Measurements from ENCODE around the gene FAM131B. TPM values are rescaled to one million over a fixed set of nuclear protein-coding genes. Genes with fewer than 3 reads are reported as not detected.

The FAM131B gene
- total RNA-seq, 2 donors from 2014 or later = 0.08 to 0.48 TPM

DNA sequence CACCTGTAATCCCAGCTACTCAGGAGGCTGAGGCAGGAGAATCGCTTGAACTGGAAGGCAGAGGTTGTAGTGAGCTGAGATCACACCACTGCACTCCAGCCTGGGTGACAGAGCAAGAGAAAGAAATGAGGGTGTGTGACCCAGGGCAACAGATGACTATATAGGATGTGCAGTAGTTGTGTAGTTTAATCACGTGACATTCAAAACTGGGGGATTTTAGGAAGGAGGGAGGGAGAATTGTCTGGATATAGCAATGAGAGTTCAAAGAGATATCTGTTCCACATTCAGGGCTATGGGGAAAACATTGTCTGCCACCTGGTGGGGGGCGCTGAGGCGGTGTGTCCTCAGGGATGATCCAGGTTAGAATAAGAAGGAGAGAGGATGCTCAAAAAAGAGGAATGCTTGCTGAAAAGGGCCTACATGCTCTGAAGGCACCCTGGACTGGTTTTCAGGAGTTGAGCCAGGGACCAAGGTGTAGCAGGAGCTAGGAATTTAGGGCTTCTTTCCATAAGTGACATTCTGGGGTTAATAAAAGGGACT, 10.8 kb upstream of the FAM131B start:
- no peaks in the 10 kb centered on the region for H3K9me3 ChIP-seq
- no peak overlapping the region for H3K27ac ChIP-seq
- no peak for DNase-seq (ENCODE audit: low spot score)
- TF ChIP-seq, protein P1, sequence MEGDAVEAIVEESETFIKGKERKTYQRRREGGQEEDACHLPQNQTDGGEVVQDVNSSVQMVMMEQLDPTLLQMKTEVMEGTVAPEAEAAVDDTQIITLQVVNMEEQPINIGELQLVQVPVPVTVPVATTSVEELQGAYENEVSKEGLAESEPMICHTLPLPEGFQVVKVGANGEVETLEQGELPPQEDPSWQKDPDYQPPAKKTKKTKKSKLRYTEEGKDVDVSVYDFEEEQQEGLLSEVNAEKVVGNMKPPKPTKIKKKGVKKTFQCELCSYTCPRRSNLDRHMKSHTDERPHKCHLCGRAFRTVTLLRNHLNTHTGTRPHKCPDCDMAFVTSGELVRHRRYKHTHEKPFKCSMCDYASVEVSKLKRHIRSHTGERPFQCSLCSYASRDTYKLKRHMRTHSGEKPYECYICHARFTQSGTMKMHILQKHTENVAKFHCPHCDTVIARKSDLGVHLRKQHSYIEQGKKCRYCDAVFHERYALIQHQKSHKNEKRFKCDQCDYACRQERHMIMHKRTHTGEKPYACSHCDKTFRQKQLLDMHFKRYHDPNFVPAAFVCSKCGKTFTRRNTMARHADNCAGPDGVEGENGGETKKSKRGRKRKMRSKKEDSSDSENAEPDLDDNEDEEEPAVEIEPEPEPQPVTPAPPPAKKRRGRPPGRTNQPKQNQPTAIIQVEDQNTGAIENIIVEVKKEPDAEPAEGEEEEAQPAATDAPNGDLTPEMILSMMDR (IDR thresholded peaks at IDR 0.05) = no peak
- H3K4me3 ChIP-seq = no peak overlapping the region
- no peaks in the 10 kb centered on the region for H3K36me3 ChIP-seq
- no peaks in the 10 kb centered on the region for H3K27me3 ChIP-seq
- H3K4me1 ChIP-seq = peaks cover 0 to 7% of the 10 kb centered on the region in 2 donors

- Histone ChIP-seq H3K4me1 (peaks cover 0 to 7% of the 10 kb centered on the region in 2 donors), H3K36me3 (no peaks in the 10 kb centered on the region), H3K4me3 (no peak overlapping the region), H3K27me3 (no peaks in the 10 kb centered on the region), H3K27ac (no peak overlapping the region), H3K9me3 (no peaks in the 10 kb centered on the region)
- no peak for DNase-seq (ENCODE audit: low spot score)
- TF ChIP-seq, protein P1 (IDR thresholded peaks at IDR 0.05) = peak in 1 of 2 donors; percentile 45
Measured at GRCh38 chr7:143372070-143372469, 9.6 kb upstream of the FAM131B start.

DNA sequence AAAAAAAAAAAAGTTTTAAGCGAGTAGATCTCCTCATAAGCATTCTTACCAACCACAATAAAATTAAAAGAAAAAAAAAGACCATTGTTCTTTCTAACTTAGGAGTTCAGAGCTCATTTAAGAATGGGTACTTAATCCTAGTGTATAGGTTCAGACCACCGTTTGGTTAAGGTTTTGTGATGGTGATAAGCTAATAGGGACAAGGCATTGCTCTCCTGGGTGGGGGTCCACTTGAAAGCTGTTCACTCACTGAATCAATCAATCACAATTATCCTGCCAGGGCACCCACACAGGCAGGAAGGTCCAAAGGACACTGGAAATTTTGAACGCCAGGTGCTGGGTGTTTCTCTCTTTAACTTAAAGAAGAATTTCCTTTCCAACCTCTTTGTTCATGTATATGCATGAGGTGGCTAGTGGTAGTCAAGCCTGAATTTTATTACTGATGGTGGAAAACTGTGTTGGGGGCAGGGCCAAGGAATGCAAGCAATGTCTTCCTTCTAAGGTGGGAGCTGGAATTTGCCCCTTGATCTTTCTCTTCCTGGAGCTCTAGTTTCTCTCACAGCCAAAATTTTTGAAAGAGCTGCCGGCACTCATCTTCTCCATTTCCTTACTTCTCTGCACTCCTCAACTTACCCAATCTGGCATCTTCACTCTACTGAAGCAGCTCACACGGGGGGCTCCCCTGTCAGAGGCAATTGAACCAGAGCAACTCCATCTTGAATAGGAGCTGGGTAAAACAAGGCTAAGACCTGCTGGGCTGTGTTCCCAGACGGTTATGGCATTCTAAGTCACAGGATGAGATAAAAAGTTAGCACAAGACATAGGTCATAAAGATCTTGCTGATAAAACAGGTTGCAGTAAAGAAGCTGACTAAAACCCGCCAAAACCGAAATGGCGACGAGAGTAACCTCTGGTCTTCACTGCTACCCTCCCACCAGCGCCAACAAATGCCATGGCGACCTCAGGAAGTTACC, 7.5 kb upstream of the FAM131B start:
- TF ChIP-seq, protein P1 (IDR thresholded peaks at IDR 0.05) = no peak
- Histone ChIP-seq H3K27me3 (no peaks in the 10 kb centered on the region), H3K27ac (no peak overlapping the region), H3K4me1 (peaks cover 0 to 7% of the 10 kb centered on the region in 2 donors), H3K9me3 (no peaks in the 10 kb centered on the region), H3K4me3 (no peak overlapping the region), H3K36me3 (no peaks in the 10 kb centered on the region)
- DNase-seq (ENCODE audit: low spot score) = no peak

- Histone ChIP-seq H3K9me3 (no peaks in the 10 kb centered on the region), H3K4me1 (peaks cover 0 to 7% of the 10 kb centered on the region in 2 donors), H3K27ac (no peak overlapping the region), H3K36me3 (no peaks in the 10 kb centered on the region), H3K27me3 (peaks cover 0 to 2% of the 10 kb centered on the region in 2 donors), H3K4me3 (no peak overlapping the region)
- DNase-seq (ENCODE audit: low spot score) = no peak
- TF ChIP-seq, protein P1 (IDR thresholded peaks at IDR 0.05) = no peak
Measured at GRCh38 chr7:143368387-143368786, 5.9 kb upstream of the FAM131B start.

DNA sequence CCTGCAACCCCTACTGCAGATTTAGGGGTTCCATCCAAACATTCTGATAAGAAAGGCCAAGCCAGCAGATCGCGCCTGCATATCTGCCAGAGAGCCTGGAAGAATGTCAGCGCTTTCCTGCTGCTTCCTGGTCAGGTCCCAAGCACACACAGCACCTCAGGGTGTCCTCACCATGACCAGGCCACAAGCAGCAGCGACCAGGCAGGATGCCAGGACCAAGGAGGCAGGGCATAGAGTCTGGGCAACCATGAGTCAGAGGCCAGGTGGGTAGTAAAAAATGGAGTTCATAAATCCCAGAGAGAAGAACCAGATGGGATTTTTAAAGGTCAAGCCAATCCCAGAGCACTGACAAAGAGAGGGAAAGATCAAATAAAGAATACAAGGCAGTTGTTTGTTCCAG, 5.5 kb upstream of the FAM131B start:
- Histone ChIP-seq H3K27me3 (peaks cover 0 to 6% of the 10 kb centered on the region in 2 donors), H3K27ac (no peak overlapping the region), H3K36me3 (no peaks in the 10 kb centered on the region), H3K9me3 (no peaks in the 10 kb centered on the region), H3K4me3 (no peak overlapping the region), H3K4me1 (peaks cover 0 to 7% of the 10 kb centered on the region in 2 donors)
- TF ChIP-seq, protein P1 (IDR thresholded peaks at IDR 0.05) = no peak
- no peak for DNase-seq (ENCODE audit: low spot score)
